DND-41 (cell line): Measurements from ENCODE around the gene INA.

Experiments used
- ATAC-seq: fragments of 200-7000 bp; cut with Tn5 transposase; 3 replicates; pipeline ENCODE4 v1.9.1; 2021; ENCODE audit warnings: low read depth; ENCODE audit not compliant: insufficient read depth
- DNase-seq: peaks from one replicate; pipeline ENCODE4 v3.0.0-alpha.2; 2020
- H2AFZ ChIP-seq: 2 replicates; pipeline ENCODE4 v1.6.0; 2012; ENCODE audit warnings: low read depth, low read length
- H3K27ac ChIP-seq: 2 replicates; pipeline ENCODE4 v1.5.1; 2012; ENCODE audit warnings: low read length, inconsistent platforms
- H3K27me3 ChIP-seq: fragments of 200-600 bp; sonication (generic); 2 replicates; pipeline ENCODE4 v1.6.0; 2012; ENCODE audit warnings: low read length, mild to moderate bottlenecking, inconsistent platforms; ENCODE audit not compliant: insufficient read depth, poor library complexity
- H3K36me3 ChIP-seq: 2 replicates; pipeline ENCODE4 v1.5.1; 2012; ENCODE audit warnings: low read length, inconsistent platforms; ENCODE audit not compliant: insufficient read depth
- H3K4me1 ChIP-seq: 2 replicates; pipeline ENCODE4 v1.5.1; 2012; ENCODE audit warnings: mild to moderate bottlenecking, low read length; ENCODE audit not compliant: insufficient read depth
- H3K4me2 ChIP-seq: 2 replicates; pipeline ENCODE4 v1.6.0; 2012; ENCODE audit warnings: mild to moderate bottlenecking, moderate library complexity, low read length, inconsistent platforms; ENCODE audit not compliant: insufficient read depth
- H3K4me3 ChIP-seq, 2 experiments: fragments of 200-600 bp in 1 of 2; shearing (Covaris generic) in 1 of 2; 2 replicates each; pipeline ENCODE4 v1.5.1; 2012 to 2016; ENCODE audit warnings: inconsistent platforms in 2 of 2, low read length in 2 of 2, mild to moderate bottlenecking in 2 of 2, low read depth in 1 of 2, moderate library complexity in 1 of 2
- H3K79me2 ChIP-seq: 2 replicates; pipeline ENCODE4 v1.6.0; 2012; ENCODE audit warnings: low read length, inconsistent platforms; ENCODE audit not compliant: insufficient read depth
- H3K9ac ChIP-seq: 2 replicates; pipeline ENCODE4 v1.6.0; 2012; ENCODE audit warnings: low read depth, mild to moderate bottlenecking, inconsistent platforms, low read length, moderate library complexity
- H3K9me3 ChIP-seq: 2 replicates; pipeline ENCODE4 v1.5.1; 2012; ENCODE audit warnings: low read length, moderate library complexity, mild to moderate bottlenecking, inconsistent platforms; ENCODE audit not compliant: insufficient read depth, severe bottlenecking
- H4K20me1 ChIP-seq: 2 replicates; pipeline ENCODE4 v1.6.0; 2012; ENCODE audit warnings: low read length; ENCODE audit not compliant: insufficient read depth
- EZH2 ChIP-seq: IDR thresholded peaks from 3 replicates; pipeline ENCODE4 v1.6.1; 2012; ENCODE audit warnings: borderline replicate concordance, low read depth, mild to moderate bottlenecking, moderate library complexity, low read length, inconsistent platforms; ENCODE audit not compliant: severe bottlenecking
- TF ChIP-seq, protein P1 (sequence below): IDR thresholded peaks from 2 replicates; pipeline ENCODE4 v1.5.1; 2012; ENCODE audit warnings: borderline replicate concordance, low read length, moderate library complexity, mild to moderate bottlenecking; ENCODE audit not compliant: poor library complexity, severe bottlenecking; ENCODE audit errors: extremely low read depth

Gene INA

GRCh38 chr10:103277713-103278536, 987 bp downstream of the INA start:
- no peak overlapping the region for H3K27ac ChIP-seq
- no peaks in the 10 kb centered on the region for H3K79me2 ChIP-seq
- H4K20me1 ChIP-seq, result no peaks in the 10 kb centered on the region; the same call in 1 of the 2 replicates
- peaks cover 9% of the 10 kb centered on the region for H3K4me1 ChIP-seq
- H3K27me3 ChIP-seq, result peaks cover 8% of the 10 kb centered on the region
- no peak overlapping the region for H3K9ac ChIP-seq
- ATAC-seq (no peak), DNase-seq (no peak)
- H3K4me3 ChIP-seq, result no peak overlapping the region
- TF ChIP-seq, protein P1, sequence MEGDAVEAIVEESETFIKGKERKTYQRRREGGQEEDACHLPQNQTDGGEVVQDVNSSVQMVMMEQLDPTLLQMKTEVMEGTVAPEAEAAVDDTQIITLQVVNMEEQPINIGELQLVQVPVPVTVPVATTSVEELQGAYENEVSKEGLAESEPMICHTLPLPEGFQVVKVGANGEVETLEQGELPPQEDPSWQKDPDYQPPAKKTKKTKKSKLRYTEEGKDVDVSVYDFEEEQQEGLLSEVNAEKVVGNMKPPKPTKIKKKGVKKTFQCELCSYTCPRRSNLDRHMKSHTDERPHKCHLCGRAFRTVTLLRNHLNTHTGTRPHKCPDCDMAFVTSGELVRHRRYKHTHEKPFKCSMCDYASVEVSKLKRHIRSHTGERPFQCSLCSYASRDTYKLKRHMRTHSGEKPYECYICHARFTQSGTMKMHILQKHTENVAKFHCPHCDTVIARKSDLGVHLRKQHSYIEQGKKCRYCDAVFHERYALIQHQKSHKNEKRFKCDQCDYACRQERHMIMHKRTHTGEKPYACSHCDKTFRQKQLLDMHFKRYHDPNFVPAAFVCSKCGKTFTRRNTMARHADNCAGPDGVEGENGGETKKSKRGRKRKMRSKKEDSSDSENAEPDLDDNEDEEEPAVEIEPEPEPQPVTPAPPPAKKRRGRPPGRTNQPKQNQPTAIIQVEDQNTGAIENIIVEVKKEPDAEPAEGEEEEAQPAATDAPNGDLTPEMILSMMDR, result no peak
- TF ChIP-seq EZH2, result no peak
- no peak overlapping the region for H2AFZ ChIP-seq
- H3K36me3 ChIP-seq, result no peaks in the 10 kb centered on the region
- H3K4me2 ChIP-seq, result peak overlapping the region; percentile 16; the same call in 1 of the 2 replicates
- no peaks in the 10 kb centered on the region for H3K9me3 ChIP-seq

GRCh38 chr10:103278537-103278823, 1.5 kb downstream of the INA start:
- H3K4me2 ChIP-seq, result no peak overlapping the region
- H3K27ac ChIP-seq, result no peak overlapping the region
- H3K4me3 ChIP-seq, result no peak overlapping the region
- TF ChIP-seq, protein P1, result no peak
- no peak for TF ChIP-seq EZH2
- H3K9ac ChIP-seq, result no peak overlapping the region
- no peaks in the 10 kb centered on the region for H3K79me2 ChIP-seq
- H4K20me1 ChIP-seq, result no peaks in the 10 kb centered on the region; the same call in 1 of the 2 replicates
- no peaks in the 10 kb centered on the region for H3K9me3 ChIP-seq
- no peak for DNase-seq
- no peak for ATAC-seq
- H3K4me1 ChIP-seq, result peaks cover 9% of the 10 kb centered on the region
- peaks cover 8% of the 10 kb centered on the region for H3K27me3 ChIP-seq
- H2AFZ ChIP-seq, result no peak overlapping the region
- no peaks in the 10 kb centered on the region for H3K36me3 ChIP-seq

DNA sequence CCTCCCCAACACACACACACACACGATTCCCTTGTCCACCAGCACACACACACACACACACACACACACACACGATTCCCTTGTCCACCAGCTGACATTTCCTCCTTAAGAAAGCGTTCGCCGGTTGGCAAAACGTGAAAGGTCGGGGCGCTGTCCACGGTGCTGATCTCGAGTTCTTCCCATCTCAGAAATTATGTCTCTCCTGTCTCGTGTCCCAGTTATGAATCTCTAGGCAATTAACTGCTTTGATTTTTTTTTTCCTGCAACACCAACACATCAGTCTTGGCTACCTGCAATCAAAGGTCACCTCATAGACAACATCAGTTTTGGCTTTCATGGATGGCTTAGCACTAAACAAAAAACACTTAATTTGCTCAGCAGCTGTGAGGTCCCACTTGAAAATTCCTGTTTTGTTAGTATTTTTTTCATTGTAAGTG, 1.9 kb downstream of the INA start:
- H3K4me3 ChIP-seq, result no peak overlapping the region
- H3K27ac ChIP-seq, result no peak overlapping the region
- no peaks in the 10 kb centered on the region for H3K79me2 ChIP-seq
- H3K36me3 ChIP-seq, result no peaks in the 10 kb centered on the region
- ATAC-seq (0 out of 3 replicates have a peak, but pooled peaks have one; percentile 15), DNase-seq (peak; percentile 65)
- no peak overlapping the region for H3K4me2 ChIP-seq
- no peaks in the 10 kb centered on the region for H3K9me3 ChIP-seq
- H3K27me3 ChIP-seq, result peaks cover 8% of the 10 kb centered on the region
- no peaks in the 10 kb centered on the region; the same call in 1 of the 2 replicates for H4K20me1 ChIP-seq
- H3K4me1 ChIP-seq, result peaks cover 9% of the 10 kb centered on the region
- TF ChIP-seq, protein P1, result no peak
- no peak for TF ChIP-seq EZH2
- H2AFZ ChIP-seq, result no peak overlapping the region
- H3K9ac ChIP-seq, result no peak overlapping the region
